Measurements from ENCODE around the gene BTBD9. TPM values are rescaled to one million over a fixed set of nuclear protein-coding genes. Genes with fewer than 3 reads are reported as not detected.

Gene BTBD9
- total RNA-seq, 1 donor from 2014 or later, result 23.0 TPM

DNA sequence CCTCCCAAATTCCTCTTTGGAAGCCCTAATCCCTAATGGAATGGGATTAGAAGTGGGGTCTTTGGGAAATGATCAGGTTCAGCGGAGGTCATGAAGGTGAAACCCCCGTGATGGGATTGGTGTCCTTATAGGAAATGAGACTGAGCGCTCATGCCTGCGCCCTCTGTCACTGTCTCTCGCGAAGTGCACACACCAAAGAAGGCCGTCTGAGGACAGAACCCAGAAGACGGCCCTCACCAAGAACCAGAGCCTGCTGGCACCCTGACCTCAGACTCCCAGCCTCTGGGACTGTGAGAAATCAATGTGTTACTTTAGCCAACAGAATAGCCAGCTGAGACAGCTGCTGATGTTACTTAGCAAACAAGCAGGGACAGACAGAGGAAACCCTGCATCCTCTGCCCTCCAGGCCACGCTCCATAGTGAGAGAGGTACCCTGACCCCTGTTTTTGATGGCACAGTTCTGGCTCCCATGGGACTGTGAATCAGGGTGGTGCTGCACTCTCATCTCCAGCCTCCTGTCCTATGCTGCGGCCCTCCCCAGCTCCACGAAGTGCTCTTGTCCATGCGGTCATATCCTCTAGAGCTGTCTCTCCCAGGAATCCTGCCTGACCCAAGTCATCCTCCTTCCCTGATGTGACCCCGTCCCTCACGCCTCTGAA, 450.9 kb downstream of the BTBD9 start:
- Mint-ChIP-seq H3K4me1 (peaks cover 3% of the 10 kb centered on the region), H3K27me3 (ENCODE audit: low read depth) (no peaks in the 10 kb centered on the region), H3K36me3 (no peaks in the 10 kb centered on the region), H3K27ac (no peak overlapping the region), H3K9me3 (no peaks in the 10 kb centered on the region), H3K4me3 (no peak overlapping the region)
- TF ChIP-seq, protein P1, sequence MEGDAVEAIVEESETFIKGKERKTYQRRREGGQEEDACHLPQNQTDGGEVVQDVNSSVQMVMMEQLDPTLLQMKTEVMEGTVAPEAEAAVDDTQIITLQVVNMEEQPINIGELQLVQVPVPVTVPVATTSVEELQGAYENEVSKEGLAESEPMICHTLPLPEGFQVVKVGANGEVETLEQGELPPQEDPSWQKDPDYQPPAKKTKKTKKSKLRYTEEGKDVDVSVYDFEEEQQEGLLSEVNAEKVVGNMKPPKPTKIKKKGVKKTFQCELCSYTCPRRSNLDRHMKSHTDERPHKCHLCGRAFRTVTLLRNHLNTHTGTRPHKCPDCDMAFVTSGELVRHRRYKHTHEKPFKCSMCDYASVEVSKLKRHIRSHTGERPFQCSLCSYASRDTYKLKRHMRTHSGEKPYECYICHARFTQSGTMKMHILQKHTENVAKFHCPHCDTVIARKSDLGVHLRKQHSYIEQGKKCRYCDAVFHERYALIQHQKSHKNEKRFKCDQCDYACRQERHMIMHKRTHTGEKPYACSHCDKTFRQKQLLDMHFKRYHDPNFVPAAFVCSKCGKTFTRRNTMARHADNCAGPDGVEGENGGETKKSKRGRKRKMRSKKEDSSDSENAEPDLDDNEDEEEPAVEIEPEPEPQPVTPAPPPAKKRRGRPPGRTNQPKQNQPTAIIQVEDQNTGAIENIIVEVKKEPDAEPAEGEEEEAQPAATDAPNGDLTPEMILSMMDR (IDR thresholded peaks at IDR 0.05; ENCODE audit: unreplicated experiment), result no peak
- DNase-seq (ENCODE audit: low spot score in 2 of 2, unreplicated experiment in 2 of 2), result peak in 1 of 2 experiments; percentile 19

DNA sequence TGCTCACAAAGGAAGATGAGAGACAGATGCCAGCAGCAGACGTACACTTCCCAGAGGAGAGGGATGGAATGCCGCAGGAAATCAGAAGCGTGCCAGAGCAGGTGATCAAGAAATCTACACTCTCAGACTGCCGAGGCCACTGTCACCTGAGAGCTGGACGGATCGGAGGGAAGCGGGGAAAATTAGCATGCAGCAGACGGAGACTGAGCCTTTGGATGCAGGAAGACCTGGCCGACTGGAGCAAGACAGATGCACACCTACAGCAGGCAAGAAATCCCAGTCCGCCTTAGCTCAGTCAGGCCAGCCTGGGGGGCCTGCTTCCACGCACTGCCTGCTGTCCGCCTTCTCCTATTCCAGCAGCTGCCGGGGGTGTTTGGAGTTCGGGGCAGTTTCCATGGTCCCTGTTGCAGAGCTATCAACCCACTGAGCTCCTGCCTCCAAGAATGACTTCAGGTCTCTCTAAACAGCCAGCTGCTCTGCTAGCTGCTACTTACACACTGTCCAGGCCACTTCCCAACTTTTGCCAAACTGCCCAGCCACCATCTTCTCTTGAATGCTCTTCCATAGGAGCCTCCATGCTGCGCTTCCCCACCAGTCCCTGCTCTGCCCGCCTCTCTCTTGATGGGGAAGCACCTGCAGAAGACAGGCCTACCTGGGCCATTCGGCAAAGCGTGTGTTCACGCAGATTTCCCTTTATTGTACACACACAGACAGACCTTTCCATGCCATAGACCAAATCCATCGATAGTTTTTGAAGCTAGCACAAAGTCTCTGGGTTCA, 451.7 kb downstream of the BTBD9 start:
- Mint-ChIP-seq H3K4me3 (no peak overlapping the region), H3K36me3 (no peaks in the 10 kb centered on the region), H3K27me3 (ENCODE audit: low read depth) (no peaks in the 10 kb centered on the region), H3K9me3 (no peaks in the 10 kb centered on the region), H3K27ac (no peak overlapping the region), H3K4me1 (peaks cover 3% of the 10 kb centered on the region)
- TF ChIP-seq, protein P1 (IDR thresholded peaks at IDR 0.05; ENCODE audit: unreplicated experiment), result no peak
- DNase-seq (ENCODE audit: low spot score in 2 of 2, unreplicated experiment in 2 of 2), result peak in 1 of 2 experiments; percentile 31

DNA sequence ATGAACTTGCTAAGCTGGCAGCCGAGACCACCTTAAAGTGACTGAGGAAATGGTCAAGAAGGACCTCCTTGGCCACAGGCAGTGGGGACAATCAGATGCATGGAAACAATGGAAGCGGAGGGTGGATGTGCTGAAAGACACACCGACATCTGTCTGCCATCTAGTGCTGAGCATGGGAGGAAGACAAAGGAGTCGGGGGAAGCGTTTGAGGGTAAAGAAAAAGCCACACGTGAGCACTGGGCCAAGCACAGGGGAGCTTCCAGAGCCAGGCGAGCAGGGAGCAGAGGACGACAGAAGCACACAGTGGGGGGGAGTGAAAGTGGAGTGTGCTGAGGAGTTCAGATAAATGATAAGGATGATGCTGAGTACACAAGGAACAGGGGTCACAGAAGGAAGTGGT, 452.4 kb downstream of the BTBD9 start:
- Mint-ChIP-seq H3K4me3 (no peak overlapping the region), H3K9me3 (no peaks in the 10 kb centered on the region), H3K27me3 (ENCODE audit: low read depth) (no peaks in the 10 kb centered on the region), H3K36me3 (no peaks in the 10 kb centered on the region), H3K27ac (no peak overlapping the region), H3K4me1 (peaks cover 3% of the 10 kb centered on the region)
- TF ChIP-seq, protein P1 (IDR thresholded peaks at IDR 0.05; ENCODE audit: unreplicated experiment), result no peak
- peak in 1 of 2 experiments; percentile 33 for DNase-seq (ENCODE audit: low spot score in 2 of 2, unreplicated experiment in 2 of 2)

DNA sequence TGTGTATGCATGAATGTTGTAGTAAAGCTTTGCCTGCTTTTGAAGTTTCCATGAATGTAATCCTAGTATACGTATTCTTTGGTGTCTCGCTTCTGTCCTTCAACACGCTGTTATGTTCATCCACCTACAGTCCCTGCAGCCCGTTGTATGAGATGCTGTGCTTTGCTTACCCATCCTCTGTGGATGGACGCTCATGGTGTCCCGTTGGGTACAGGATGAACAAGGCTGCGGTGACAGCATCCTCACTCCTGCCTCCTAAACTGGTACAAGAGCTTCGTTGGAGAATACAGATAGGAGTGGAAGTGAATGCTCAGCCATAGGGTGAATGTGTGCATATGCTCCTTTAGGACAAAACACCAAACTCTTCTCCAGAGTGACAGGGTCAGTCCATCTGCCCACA, 454.0 kb downstream of the BTBD9 start:
- H3K4me3 Mint-ChIP-seq, result no peak overlapping the region
- TF ChIP-seq, protein P1 (IDR thresholded peaks at IDR 0.05; ENCODE audit: unreplicated experiment), result no peak
- H3K9me3 Mint-ChIP-seq, result no peaks in the 10 kb centered on the region
- no peaks in the 10 kb centered on the region for H3K36me3 Mint-ChIP-seq
- no peaks in the 10 kb centered on the region for H3K27me3 Mint-ChIP-seq (ENCODE audit: low read depth)
- DNase-seq (ENCODE audit: low spot score in 2 of 2, unreplicated experiment in 2 of 2), result no peak
- H3K27ac Mint-ChIP-seq, result no peak overlapping the region
- peaks cover 3% of the 10 kb centered on the region for H3K4me1 Mint-ChIP-seq

DNA sequence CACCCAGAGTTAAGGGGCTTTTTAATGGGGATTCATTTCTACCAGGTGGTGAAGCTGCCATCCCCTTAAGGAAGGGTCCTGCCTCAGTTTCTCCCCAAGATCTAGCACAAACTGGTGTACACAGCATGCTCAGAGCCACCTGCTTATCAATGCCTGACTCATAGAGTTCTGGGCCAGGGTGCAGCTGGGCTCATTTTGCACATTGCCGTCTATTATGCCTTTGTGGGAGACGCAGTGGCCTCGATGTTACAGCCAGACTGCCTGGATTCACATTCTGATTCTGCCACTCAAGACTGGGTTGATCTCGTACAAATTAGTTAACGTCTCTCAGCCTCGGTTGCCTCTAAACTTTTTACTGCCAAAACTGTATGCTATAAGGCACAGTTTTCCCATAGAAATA, 454.5 kb downstream of the BTBD9 start:
- no peaks in the 10 kb centered on the region for H3K27me3 Mint-ChIP-seq (ENCODE audit: low read depth)
- H3K36me3 Mint-ChIP-seq, result no peaks in the 10 kb centered on the region
- no peaks in the 10 kb centered on the region for H3K9me3 Mint-ChIP-seq
- peaks cover 3% of the 10 kb centered on the region for H3K4me1 Mint-ChIP-seq
- no peak overlapping the region for H3K4me3 Mint-ChIP-seq
- H3K27ac Mint-ChIP-seq, result no peak overlapping the region
- DNase-seq (ENCODE audit: low spot score in 2 of 2, unreplicated experiment in 2 of 2), result no peak
- TF ChIP-seq, protein P1 (IDR thresholded peaks at IDR 0.05; ENCODE audit: unreplicated experiment), result no peak

All from mesothelial cell of epicardium (in vitro differentiated cells).